Breast epithelium (tissue), 3 donors: ENCODE measurements around the gene LYPD4.

Experiments
- CTCF ChIP-seq, 3 donors: fragments of 450-650 bp; IDR thresholded peaks; one replicate each; pipeline ENCODE4 v1.5.1; 2016 to 2017; ENCODE audit warnings: antibody characterized with exemption in 3 of 3, mild to moderate bottlenecking in 3 of 3, moderate library complexity in 3 of 3
- POLR2A ChIP-seq: fragments of 450-650 bp; IDR thresholded peaks from one replicate; pipeline ENCODE4 v1.6.1; 2016; ENCODE audit warnings: antibody characterized with exemption, mild to moderate bottlenecking, moderate library complexity
- POLR2AphosphoS5 ChIP-seq, 3 donors: sonication (generic); formaldehyde crosslinking; IDR thresholded peaks; one replicate each; pipeline ENCODE4 v1.6.1; 2017; ENCODE audit warnings: antibody characterized with exemption in 3 of 3

GRCh38 chr19:41859618-41860418, 15.3 kb upstream of the LYPD4 start, which contains the start of gene RPS19:
- peak; percentile 54 for TF ChIP-seq POLR2A
- TF ChIP-seq CTCF (IDR thresholded peaks at IDR 0.05): peak; percentile 90 to 96 (median 96)
- TF ChIP-seq POLR2AphosphoS5 (IDR thresholded peaks at IDR 0.05): peak; percentile 92 to 99 (median 94)
